GM18870 (cell line): Measurements from ENCODE around the gene CRB2.

Experiments used
- ATAC-seq: cut with Tn5 transposase; IDR thresholded peaks from one replicate; pipeline ENCODE4 v1.9.1; 2021; ENCODE audit warnings: moderate library complexity; ENCODE audit not compliant: unreplicated experiment

The CRB2 gene

DNA sequence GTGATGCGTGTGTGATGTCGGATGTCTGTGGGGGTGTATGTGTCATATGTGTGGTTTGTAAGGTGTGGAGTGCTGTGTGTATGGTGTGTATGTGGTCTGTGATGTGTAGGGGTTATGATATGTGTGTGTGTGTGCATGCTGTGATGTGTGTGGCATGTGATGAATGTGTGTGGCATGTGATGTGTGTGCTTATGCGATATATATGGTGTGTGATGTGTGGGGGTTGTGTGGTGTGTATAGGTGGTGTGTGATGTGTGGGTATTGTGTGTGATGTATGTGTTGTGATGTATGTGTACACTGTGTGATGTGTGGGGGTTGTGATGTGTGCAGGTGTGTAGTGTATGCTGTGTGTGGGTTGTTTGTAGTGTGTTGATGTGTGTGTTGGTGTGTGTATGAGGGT is 9.2 kb upstream of the CRB2 start:
- no peak for ATAC-seq

DNA sequence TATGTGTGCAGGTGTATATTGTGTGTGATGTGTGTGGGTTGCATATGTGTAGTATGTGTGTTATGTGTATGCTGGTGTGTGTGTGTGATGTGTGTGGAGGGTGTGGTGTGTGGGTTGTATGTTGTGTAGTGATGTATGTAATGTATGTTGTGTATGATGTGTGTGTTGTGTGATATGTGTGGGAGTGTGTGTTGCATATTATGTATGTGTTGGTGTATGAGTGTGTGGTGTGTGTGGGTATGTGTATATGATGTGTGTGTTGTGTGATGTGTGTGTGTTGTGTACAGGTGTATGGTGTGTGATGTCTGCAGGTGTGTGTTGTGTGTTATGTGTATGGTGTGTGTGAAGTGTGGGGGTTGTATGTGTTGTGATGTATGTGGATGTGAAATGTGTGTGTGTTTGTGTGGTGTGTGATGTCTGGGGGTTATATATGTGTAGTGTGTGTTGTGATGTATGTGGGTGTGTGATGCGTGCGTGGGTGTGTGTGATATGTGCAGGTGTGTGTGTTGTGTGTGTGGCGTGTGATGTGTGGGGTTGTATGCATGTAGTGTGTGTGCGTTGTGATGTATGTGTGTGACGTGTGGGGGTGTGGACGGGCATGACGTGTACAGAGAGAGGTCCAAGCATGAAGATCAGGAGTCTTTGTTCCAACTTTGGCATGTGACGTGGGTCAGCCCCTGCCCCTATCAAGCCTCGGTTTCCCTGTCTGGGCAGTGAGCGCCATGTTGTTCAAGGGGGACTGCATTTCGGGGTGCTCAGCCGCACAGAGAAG is 8.5 kb upstream of the CRB2 start:
- ATAC-seq: no peak

GRCh38 chr9:123348317-123348992 is 7.5 kb upstream of the CRB2 start:
- ATAC-seq: no peak

- no peak for ATAC-seq
Measured at GRCh38 chr9:123349033-123349432, 7.0 kb upstream of the CRB2 start.

- no peak for ATAC-seq
Measured at GRCh38 chr9:123349691-123350480, 6.1 kb upstream of the CRB2 start.

DNA sequence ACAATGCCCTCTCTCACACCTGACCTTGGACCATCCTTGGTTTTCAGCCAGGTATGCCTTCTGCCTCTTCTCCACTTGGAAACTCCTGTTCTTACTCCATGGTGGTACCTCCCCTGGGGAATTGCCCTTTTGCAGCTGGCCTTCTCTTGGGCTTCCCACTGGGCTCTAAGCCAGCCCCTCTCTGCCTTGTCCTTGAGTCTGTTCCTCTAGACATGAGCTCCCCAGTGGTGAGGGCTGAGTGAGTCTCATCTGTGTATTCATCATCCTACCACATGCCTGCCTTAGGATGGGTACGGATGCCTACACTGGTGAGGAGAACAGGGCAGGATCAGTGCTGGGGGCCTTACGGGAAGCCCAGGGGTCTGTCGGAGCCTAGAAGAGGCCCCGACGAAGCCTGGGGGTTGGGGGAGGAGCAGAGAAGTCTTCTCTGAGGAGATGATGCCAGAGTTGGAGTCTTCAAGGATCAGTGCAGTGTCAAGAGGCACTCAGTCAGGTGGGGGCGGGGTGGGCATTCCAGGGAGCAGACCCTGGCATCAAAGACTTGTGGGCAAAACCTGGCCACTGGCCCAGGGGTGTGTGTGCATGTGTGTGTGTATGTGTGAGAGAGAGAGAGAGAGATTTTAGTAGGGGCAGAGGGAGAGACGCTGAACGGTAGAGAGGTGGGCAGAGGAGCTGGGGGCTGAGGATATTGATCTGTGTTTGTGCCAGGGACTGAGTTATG is 5.2 kb upstream of the CRB2 start:
- no peak for ATAC-seq

GRCh38 chr9:123353041-123353440 is 3.0 kb upstream of the CRB2 start:
- no peak for ATAC-seq

DNA sequence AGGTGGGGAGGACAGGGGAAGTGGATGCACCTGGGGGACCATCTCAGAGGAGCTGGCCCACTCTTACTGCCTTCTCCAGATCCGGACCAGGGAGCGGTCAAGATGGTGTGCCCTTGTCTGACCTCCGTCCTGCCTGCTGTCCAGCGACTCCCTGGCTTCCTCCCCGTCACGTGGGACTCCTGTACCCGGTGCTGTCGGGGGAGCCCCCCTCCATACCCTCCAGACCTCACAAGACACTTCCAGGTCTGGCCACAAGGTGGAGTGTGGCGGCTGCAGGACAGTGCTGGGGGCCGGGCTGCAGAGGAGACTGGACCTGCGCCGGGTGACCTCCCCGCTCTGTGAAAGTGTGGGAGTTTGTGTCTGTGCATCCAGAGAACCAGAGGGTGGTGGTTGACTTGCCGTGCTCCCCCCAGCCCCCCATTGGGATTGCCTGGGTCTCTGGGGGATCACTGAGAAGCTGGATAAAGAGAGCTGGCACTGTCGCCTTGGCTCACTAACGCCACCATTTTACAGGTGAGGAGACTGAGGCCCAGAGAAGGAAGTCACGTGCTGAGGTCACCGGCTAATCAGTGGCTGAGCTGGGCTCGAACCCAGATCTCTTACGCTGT is 1.9 kb upstream of the CRB2 start:
- ATAC-seq: no peak

GRCh38 chr9:123354806-123355508 is 1.0 kb upstream of the CRB2 start:
- no peak for ATAC-seq

GRCh38 chr9:123356851-123357742 is 1.1 kb downstream of the CRB2 start:
- no peak for ATAC-seq

DNA sequence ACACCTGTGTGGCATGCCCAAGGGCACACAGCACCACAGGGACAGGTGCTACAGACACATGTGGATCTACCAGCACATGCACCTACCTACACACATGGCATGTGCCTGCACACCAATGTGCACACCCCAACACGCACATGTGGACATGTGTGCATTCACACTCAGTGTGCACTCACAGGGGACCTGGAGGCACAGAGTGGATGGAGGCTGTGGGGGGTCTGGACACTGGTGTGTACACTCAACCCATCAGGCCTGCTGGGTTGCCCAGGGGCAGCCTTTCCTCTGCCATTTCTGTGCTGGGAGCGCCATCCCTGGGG is 1.7 kb downstream of the CRB2 start:
- ATAC-seq: no peak

DNA sequence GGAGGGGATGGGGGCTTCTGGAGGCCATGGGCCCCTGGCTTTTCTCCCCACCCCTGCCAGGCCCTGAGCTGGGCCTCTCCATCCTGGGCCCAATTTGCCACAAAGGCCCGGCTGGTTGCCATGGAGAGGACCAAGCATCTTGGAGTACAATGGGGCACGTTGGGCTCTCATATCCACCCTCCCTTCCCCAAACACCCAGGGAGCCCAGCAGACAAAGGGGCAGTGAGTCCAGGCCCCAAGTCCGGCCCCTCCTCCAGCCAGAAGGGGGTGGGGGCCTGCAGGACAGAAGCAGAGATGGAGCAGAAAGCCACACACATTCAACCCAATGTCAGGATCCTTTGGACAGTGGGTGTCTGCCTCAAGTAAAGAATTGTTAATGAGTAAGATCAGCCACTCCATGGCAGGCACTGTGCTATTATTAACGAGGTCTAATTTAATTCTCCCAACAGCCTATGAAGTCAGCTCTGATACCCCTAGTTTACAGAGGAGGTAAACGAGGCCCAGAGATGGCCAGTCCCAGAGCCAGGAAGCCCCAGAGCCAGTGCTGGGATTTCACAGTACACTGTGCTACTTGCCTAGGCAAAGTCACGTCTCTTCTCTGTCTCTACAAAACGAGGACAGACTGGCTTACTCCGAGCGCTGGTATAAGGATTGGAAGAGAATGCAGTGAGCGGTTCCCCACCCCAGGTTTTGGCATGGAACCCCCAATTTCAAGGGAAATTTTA is 2.3 kb downstream of the CRB2 start:
- ATAC-seq: no peak

DNA sequence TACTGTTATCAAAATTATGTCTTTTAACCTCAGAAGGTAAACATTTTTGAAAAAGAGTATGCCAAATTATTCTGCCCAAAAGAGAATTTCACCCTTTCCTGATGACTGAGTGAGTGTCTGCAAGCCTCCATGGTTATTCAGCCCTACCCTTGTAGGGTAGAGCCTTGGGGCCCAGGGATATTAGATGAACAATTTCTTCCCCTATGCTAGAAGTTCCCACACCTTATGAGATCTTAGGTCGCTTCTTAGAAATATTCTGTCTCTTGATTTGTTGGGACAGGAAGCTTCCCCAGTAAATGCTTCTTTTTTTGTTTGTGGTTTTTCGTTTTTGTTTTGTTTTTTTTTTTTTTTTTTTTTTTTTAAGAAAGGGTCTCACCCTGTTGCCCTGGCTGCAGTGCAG is 3.1 kb downstream of the CRB2 start:
- no peak for ATAC-seq

- no peak for ATAC-seq
Measured at GRCh38 chr9:123359546-123359945, 3.5 kb downstream of the CRB2 start.

DNA sequence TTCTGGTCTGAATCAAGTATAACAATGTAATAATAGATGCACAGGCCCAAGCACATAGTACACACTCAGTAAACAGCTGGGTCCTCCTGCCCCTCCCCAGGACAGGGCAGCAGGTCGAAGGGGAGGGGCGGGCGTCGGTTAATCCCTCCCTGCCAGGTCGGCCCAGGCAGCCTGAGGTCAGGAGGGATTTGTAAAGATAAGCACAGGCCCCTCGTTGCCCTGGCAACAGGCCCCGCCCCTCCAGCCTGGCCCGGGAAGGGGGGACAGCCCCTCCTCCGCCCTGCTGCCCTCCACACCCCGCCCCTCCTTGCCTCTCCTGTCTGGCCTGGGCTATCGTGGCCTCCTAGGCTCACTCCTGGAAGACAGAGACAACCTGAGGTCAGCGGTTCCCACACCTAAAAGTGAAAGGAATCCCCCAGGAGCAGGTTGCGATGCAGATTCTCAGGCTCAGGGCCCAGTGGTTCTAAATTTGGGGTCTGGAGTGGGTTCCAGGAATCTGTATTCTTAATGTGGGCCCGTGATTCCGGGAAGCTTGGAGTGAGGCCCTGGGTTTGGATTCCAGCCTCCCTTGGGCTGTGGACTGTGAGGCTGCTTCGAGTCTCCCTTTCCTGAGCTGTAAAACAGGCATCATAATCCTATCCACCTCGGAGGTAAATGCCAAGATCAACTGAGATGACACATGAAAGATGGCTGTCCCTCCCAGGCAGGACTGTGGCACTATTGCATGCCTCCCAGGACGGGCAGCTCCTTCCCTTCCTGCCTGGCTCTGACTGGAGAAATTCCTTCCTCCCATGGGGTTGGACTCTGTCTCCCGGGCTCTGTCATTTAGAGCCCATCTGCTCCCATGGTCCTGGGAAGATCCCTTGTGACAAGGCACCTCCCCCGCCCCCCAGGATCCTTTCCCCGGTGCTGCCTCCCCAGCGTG is 4.4 kb downstream of the CRB2 start:
- no peak for ATAC-seq

GRCh38 chr9:123361086-123361730 is 5.2 kb downstream of the CRB2 start:
- ATAC-seq: no peak
